ENCODE measurements around the gene UNG. TPM values are rescaled to one million over a fixed set of nuclear protein-coding genes. Genes with fewer than 3 reads are reported as not detected.

UNG gene
- total RNA-seq, 1 experiment from 2014 or later, result 188 TPM

GRCh38 chr12:109130297-109131153 lies 33.1 kb downstream of the UNG start:
- no peak overlapping the region for H2BK5ac ChIP-seq (ENCODE audit: insufficient read length, low read length)
- no peak overlapping the region for H2BK15ac ChIP-seq (ENCODE audit: low read depth, low read length)
- no peaks in the 10 kb centered on the region for H3K9me3 ChIP-seq (ENCODE audit: control insufficient read depth, low read depth, low read length)
- no peak overlapping the region for H3K56ac ChIP-seq (ENCODE audit: insufficient read length, low read depth, low read length)
- no peak overlapping the region for H2BK12ac ChIP-seq (ENCODE audit: insufficient read length, low read depth, low read length)
- no peaks in the 10 kb centered on the region for H3K23me2 ChIP-seq (ENCODE audit: insufficient read length, low read depth, low read length, poor library complexity, severe bottlenecking)
- H3K23ac ChIP-seq (ENCODE audit: insufficient read length, low read depth, low read length), result no peak overlapping the region
- H3K4me3 Mint-ChIP-seq, result no peak overlapping the region
- peaks cover 1 to 2% of the 10 kb centered on the region in 2 experiments; a peak in 4 of 5 replicates for H3K9me3 Mint-ChIP-seq
- no peaks in the 10 kb centered on the region for H3K79me2 ChIP-seq (ENCODE audit: insufficient read depth, low read length)
- H3K4me1 ChIP-seq (ENCODE audit: insufficient read depth, low read length), result peaks cover 6% of the 10 kb centered on the region
- H4K8ac ChIP-seq (replicated peaks; ENCODE audit: insufficient read length, low read depth, low read length), result no peak overlapping the region
- H2AFZ ChIP-seq (ENCODE audit: low read length), result no peak overlapping the region
- H3K36me3 Mint-ChIP-seq (ENCODE audit: insufficient read depth in 1 of 3, low read depth in 3 of 3), result peaks cover 0 to 1% (median 0%) of the 10 kb centered on the region in 3 experiments; a peak in 1 of 7 replicates
- no peak overlapping the region for H3K4me2 ChIP-seq (ENCODE audit: insufficient read depth, insufficient read length, low read length)
- no peaks in the 10 kb centered on the region; the same call in 1 of the 2 replicates for H3K27me3 Mint-ChIP-seq (ENCODE audit: low read depth)
- no peak overlapping the region for H3K27ac ChIP-seq (ENCODE audit: insufficient read length, low read depth, low read length)
- no peak for TF ChIP-seq CTCF (conservative IDR thresholded peaks at IDR 0.05)
- no peak overlapping the region for H4K5ac ChIP-seq (ENCODE audit: insufficient read length, low read depth, low read length)
- H3K79me1 ChIP-seq (ENCODE audit: insufficient read depth, low read depth, low read length, poor library complexity, severe bottlenecking), result no peaks in the 10 kb centered on the region
- no peak overlapping the region for H3K9ac ChIP-seq (ENCODE audit: extremely low read depth, insufficient read length, low read length)
- H3K14ac ChIP-seq (ENCODE audit: insufficient read depth, low read length), result no peak overlapping the region
- H2BK20ac ChIP-seq (ENCODE audit: low read depth, low read length, poor library complexity, severe bottlenecking), result no peak overlapping the region
- H3K4ac ChIP-seq (ENCODE audit: low read depth, low read length), result no peak overlapping the region
- H3K27ac Mint-ChIP-seq, result no peak overlapping the region; a peak in 2 of 7 replicates
- H3K27me3 ChIP-seq (ENCODE audit: insufficient read depth, low read length), result no peaks in the 10 kb centered on the region
- H4K91ac ChIP-seq (ENCODE audit: insufficient read length, low read depth, low read length), result no peak overlapping the region
- no peak overlapping the region for H2AK5ac ChIP-seq (ENCODE audit: insufficient read length, low read length)
- H3K18ac ChIP-seq (ENCODE audit: insufficient read length, low read depth, low read length), result no peak overlapping the region
- H3T11ph ChIP-seq (ENCODE audit: low read length), result no peak overlapping the region
- peaks cover 5 to 13% of the 10 kb centered on the region in 2 experiments for H3K4me1 Mint-ChIP-seq
- no peak overlapping the region for H2BK120ac ChIP-seq (ENCODE audit: low read depth, low read length, poor library complexity, severe bottlenecking)
- H4K20me1 ChIP-seq (ENCODE audit: control insufficient read depth, insufficient read depth, insufficient read length), result no peaks in the 10 kb centered on the region
- no CpG with 5 or more reads among the region's 15 CpGs for WGBS (ENCODE audit: extremely low coverage, insufficient read length, low lambda C conversion rate)
- no peak for DNase-seq
